HepG2 (cell line): ENCODE results near the gene HCFC1. TPM values are rescaled to one million over a fixed set of nuclear protein-coding genes. Genes with fewer than 3 reads are reported as not detected.

Source experiments
- ATAC-seq: fragments of 200-7000 bp; cut with Tn5 transposase; 3 replicates; pipeline ENCODE4 v1.9.1; 2020; ENCODE audit warnings: mild to moderate bottlenecking, moderate library complexity
- BruUV-seq: library from RNA; stranded (reverse); fragments of 400-500 nt; replicated peaks from 2 replicates; lab custom pipeline; 2021; lab: Mats Ljungman, UMichigan
- CTCF ChIA-PET: fragments of 300-600 bp; formaldehyde crosslinking; extraction: SDS; loops from one replicate; lab custom pipeline; 2021; ENCODE audit warnings: low total read pairs, inconsistent platforms, low intra/inter-chr PET ratio; lab: Yijun Ruan, JAX
- POLR2A ChIA-PET: fragments of 350-600 bp; sonication (Branson Sonifier 250); formaldehyde crosslinking; loops from one replicate; lab custom pipeline; 2020; ENCODE audit warnings: antibody characterized with exemption, inconsistent platforms; lab: Yijun Ruan, JAX
- DNase-seq: peaks from one replicate; pipeline ENCODE4 v3.0.0-alpha.2; 2015; ENCODE audit warnings: low spot score
- FAIRE-seq: peaks from 3 replicates; lab custom pipeline; 2011; peaks lifted over from hg19 to GRCh38; lab: Jason Lieb, UNC
- H2AFZ ChIP-seq: one replicate; pipeline ENCODE4 v1.6.1; 2011; ENCODE audit warnings: low read length, inconsistent platforms
- H3K27ac ChIP-seq: fragments of 300-600 bp; 3 replicates; pipeline ENCODE4 v1.8.0; 2011; ENCODE audit warnings: mixed run types, mild to moderate bottlenecking, mixed read lengths, low read length, inconsistent platforms; ENCODE audit not compliant: insufficient read depth; ENCODE audit errors: extremely low read length
- H3K27me3 ChIP-seq, 2 experiments: fragments of 200-600 bp in 1 of 2; 2 replicates in 1 of 2; 3 replicates in 1 of 2; pipeline versions ENCODE4 v1.6.0 to v1.8.0; 2011; ENCODE audit warnings: low read length in 2 of 2, mild to moderate bottlenecking in 2 of 2, moderate library complexity in 2 of 2, inconsistent platforms in 1 of 2; ENCODE audit not compliant: insufficient read depth in 2 of 2, control insufficient read depth in 1 of 2
- H3K36me3 ChIP-seq, 2 experiments: fragments of 200-600 bp in 1 of 2; replicated peaks in 1 of 2; 2 replicates in 1 of 2; 3 replicates in 1 of 2; pipeline versions ENCODE4 v1.5.1 to v1.8.0; 2011; ENCODE audit warnings: low read length in 2 of 2, inconsistent platforms in 1 of 2; ENCODE audit not compliant: insufficient read depth in 2 of 2, control insufficient read depth in 1 of 2
- H3K4me1 ChIP-seq: 2 replicates; pipeline ENCODE4 v1.5.1; 2012; ENCODE audit warnings: low read length, inconsistent platforms; ENCODE audit not compliant: insufficient read depth
- H3K4me2 ChIP-seq: 2 replicates; pipeline ENCODE4 v1.6.0; 2011; ENCODE audit warnings: low read depth, low read length, inconsistent platforms
- H3K4me3 ChIP-seq, 3 experiments: fragments of 200-600 bp in 1 of 3; sonication (generic), shearing (Covaris generic) in 1 of 3; replicated peaks in 1 of 3; 2 replicates each; pipeline ENCODE4 v1.5.1; 2011 to 2016; ENCODE audit warnings: low read length in 3 of 3, inconsistent platforms in 2 of 3, low read depth in 2 of 3, mild to moderate bottlenecking in 2 of 3, control low read depth in 1 of 3, mixed read lengths in 1 of 3; ENCODE audit not compliant: insufficient read depth in 1 of 3
- H3K79me2 ChIP-seq: one replicate; pipeline ENCODE4 v1.6.1; 2011; ENCODE audit warnings: low read length, inconsistent platforms; ENCODE audit not compliant: insufficient read depth
- H3K9ac ChIP-seq: 2 replicates; pipeline ENCODE4 v1.6.0; 2011; ENCODE audit warnings: mild to moderate bottlenecking, low read depth, low read length, inconsistent platforms; ENCODE audit not compliant: insufficient read depth
- H3K9me3 ChIP-seq: 2 replicates; pipeline ENCODE4 v1.5.1; 2012; ENCODE audit warnings: mild to moderate bottlenecking, low read length
- H4K20me1 ChIP-seq: 2 replicates; pipeline ENCODE4 v1.6.0; 2011; ENCODE audit warnings: inconsistent platforms, mild to moderate bottlenecking, low read length, moderate library complexity; ENCODE audit not compliant: insufficient read depth
- EZH2 ChIP-seq: conservative IDR thresholded peaks from 2 replicates; pipeline ENCODE4 v1.6.1; 2012; ENCODE audit warnings: mild to moderate bottlenecking, low read depth, low read length, moderate library complexity
- FOSL1 ChIP-seq: sonication (generic); formaldehyde crosslinking; IDR thresholded peaks from 2 replicates; pipeline ENCODE4 v1.9.0; 2021; ENCODE audit warnings: missing genetic modification reagents, borderline replicate concordance
- KLF11 ChIP-seq: IDR thresholded peaks from 2 replicates; pipeline ENCODE4 v1.6.1; 2016; ENCODE audit warnings: missing compliant biosample characterization
- NR3C1 ChIP-seq: sonication (generic); formaldehyde crosslinking; IDR thresholded peaks from 2 replicates; pipeline ENCODE4 v1.4.0; 2020; ENCODE audit warnings: missing genetic modification reagents
- PRDM15 ChIP-seq: sonication (generic); formaldehyde crosslinking; IDR thresholded peaks from 2 replicates; pipeline ENCODE4 v1.4.0; 2020; ENCODE audit warnings: missing genetic modification reagents
- SALL2 ChIP-seq: sonication (generic); formaldehyde crosslinking; IDR thresholded peaks from 2 replicates; pipeline ENCODE4 v1.8.1; 2023; ENCODE audit warnings: mild to moderate bottlenecking, missing genetic modification reagents, inconsistent platforms
- ZBTB39 ChIP-seq: sonication (generic); formaldehyde crosslinking; IDR thresholded peaks from 2 replicates; pipeline ENCODE4 v1.5.0; 2020; ENCODE audit warnings: missing genetic modification reagents
- ZNF367 ChIP-seq: sonication (generic); formaldehyde crosslinking; IDR thresholded peaks from 2 replicates; pipeline ENCODE4 v1.4.0; 2020; ENCODE audit warnings: missing genetic modification reagents, borderline replicate concordance
- ZNF605 ChIP-seq: sonication (generic); formaldehyde crosslinking; IDR thresholded peaks from 2 replicates; pipeline ENCODE4 v1.8.0; 2022; ENCODE audit warnings: mild to moderate bottlenecking, missing genetic modification reagents
- ZNF644 ChIP-seq: IDR thresholded peaks from 2 replicates; pipeline ENCODE4 v1.6.1; 2016; ENCODE audit warnings: low read depth
- ZNF770 ChIP-seq: sonication (generic); formaldehyde crosslinking; IDR thresholded peaks from 2 replicates; pipeline ENCODE4 v1.5.0; 2020; ENCODE audit warnings: mild to moderate bottlenecking, missing genetic modification reagents
- WGBS: methylation state at CpG from one replicate; pipeline ENCODE4 v1.1.6; 2017; ENCODE audit warnings: low lambda C conversion rate; 5-methylcytosine and 5-hydroxymethylcytosine counted together
- in situ Hi-C: cut with HindIII; loops from 2 replicates; pipeline ENCODE4 v1.10.0; 2017; ENCODE audit warnings: low pct_unique_long_range_greater_than_20kb; ENCODE audit not compliant: extremely low pct_ligation_motif_present
- intact Hi-C: fragments of 100-400 bp; cut with micrococcal nuclease; formaldehyde crosslinking; loops from one replicate; pipeline ENCODE4 v1.10.0; 2022; ENCODE audit not compliant: unreplicated experiment
- polyA plus RNA-seq, 8 experiments: library from polyadenylated mRNA; depleted of rRNA in 3 of 8; stranded (reverse) in 7 of 8; unstranded in 1 of 8; fragments of >200 nt; fragmentation: Illumina TruSeq in 4 of 8; extraction: Trizol in 4 of 8; gene quantifications; 2 replicates each; pipeline versions ENCODE4 v1.2.1 to v1.2.3, GENCODE V29; 2011 to 2016; ENCODE audit warnings: low read depth in 4 of 8, missing spikeins in 1 of 8, mixed read lengths in 1 of 8; ENCODE audit not compliant: insufficient read depth in 1 of 8
- total RNA-seq, 5 experiments: library from RNA; depleted of rRNA; stranded (reverse); fragments of >200 nt; fragmentation: Illumina TruSeq; extraction: Trizol; gene quantifications; 2 replicates each; pipeline ENCODE4 v1.2.3, GENCODE V29; 2016; ENCODE audit warnings: low read depth in 1 of 5
- TF ChIP-seq, protein P1 (sequence below): IDR thresholded peaks from 2 replicates; pipeline ENCODE4 v1.6.1; 2016; ENCODE audit warnings: low read depth

Gene HCFC1
- total and polyA plus RNA-seq, 2 of the 13 experiments (the other 11 are each of a cell fraction or from before 2014, with no cell fraction given): 5.8 to 17.8 TPM

DNA sequence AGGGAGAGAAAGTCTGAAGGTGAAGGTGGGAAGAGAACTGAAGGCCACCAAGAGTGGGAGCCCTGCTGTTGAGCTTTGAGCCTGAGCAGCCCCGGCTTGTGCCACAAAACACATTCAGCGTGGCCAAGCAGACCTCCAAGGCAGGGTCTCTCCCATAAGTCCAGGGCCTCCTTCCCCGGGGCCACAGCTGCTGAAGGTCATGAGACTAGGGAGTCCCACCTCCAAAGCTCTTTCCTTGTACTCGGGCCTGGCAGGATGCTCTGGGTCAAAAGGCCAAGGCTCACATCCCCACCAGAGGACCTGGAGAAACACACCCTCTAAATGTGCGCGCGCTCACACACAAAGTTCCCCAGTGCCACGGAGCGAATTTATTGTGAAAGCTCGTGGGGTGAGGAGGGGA is 42.0 kb downstream of the HCFC1 start (continued):
- TF ChIP-seq ZNF644 (CRISPR knock-in tag) (no peak), FOSL1 (CRISPR knock-in tag) (no peak), SALL2 (CRISPR knock-in tag) (no peak), KLF11 (CRISPR knock-in tag) (no peak), PRDM15 (CRISPR knock-in tag) (no peak)

GRCh38 chrX:153928846-153929245 is 42.8 kb downstream of the HCFC1 start:
- Histone ChIP-seq H3K9me3 (no peaks in the 10 kb centered on the region), H3K4me2 (peak overlapping the region; percentile 27), H3K9ac (no peak overlapping the region; the same call in 1 of the 2 replicates), H3K79me2 (peaks cover 3% of the 10 kb centered on the region), H3K4me3 (no peak overlapping the region; a peak in 1 of 6 replicates), H4K20me1 (no peaks in the 10 kb centered on the region), H3K36me3 (peaks cover 1 to 8% of the 10 kb centered on the region in 2 experiments; a peak in 1 of 5 replicates), H3K27ac (no peak overlapping the region), H3K27me3 (no peaks in the 10 kb centered on the region), H3K4me1 (peaks cover 45% of the 10 kb centered on the region), H2AFZ (no peak overlapping the region)
- CTCF ChIA-PET: no interaction called here
- no peak for FAIRE-seq
- in situ Hi-C loops (no loop called here), intact Hi-C loops (no loop called here)
- no peak for ATAC-seq
- DNase-seq: no peak
- WGBS: 64% methylated on average over 3 of the region's 9 CpGs
- BruUV-seq: no TSS peak
- POLR2A ChIA-PET: interaction anchor here (0.6 to 4.2 kb wide), 11 partner anchors 11 to 301 kb away, joined by 3 to 82 read pairs (median 4); partner anchors contain the start of genes HCFC1, IDH3G, IRAK1 and RENBP
- TF ChIP-seq ZBTB39 (CRISPR knock-in tag): no peak
- no peak for TF ChIP-seq EZH2
- no peak for TF ChIP-seq ZNF605 (CRISPR knock-in tag)
- no peak for TF ChIP-seq ZNF770 (CRISPR knock-in tag)
- TF ChIP-seq, protein P1, sequence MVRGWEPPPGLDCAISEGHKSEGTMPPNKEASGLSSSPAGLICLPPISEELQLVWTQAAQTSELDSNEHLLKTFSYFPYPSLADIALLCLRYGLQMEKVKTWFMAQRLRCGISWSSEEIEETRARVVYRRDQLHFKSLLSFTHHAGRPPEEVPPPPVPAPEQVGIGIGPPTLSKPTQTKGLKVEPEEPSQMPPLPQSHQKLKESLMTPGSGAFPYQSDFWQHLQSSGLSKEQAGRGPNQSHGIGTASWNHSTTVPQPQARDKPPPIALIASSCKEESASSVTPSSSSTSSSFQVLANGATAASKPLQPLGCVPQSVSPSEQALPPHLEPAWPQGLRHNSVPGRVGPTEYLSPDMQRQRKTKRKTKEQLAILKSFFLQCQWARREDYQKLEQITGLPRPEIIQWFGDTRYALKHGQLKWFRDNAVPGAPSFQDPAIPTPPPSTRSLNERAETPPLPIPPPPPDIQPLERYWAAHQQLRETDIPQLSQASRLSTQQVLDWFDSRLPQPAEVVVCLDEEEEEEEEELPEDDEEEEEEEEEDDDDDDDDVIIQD: no peak
- no peak for TF ChIP-seq NR3C1 (CRISPR knock-in tag)
- no peak for TF ChIP-seq ZNF367
